Endometrial microvascular endothelial cells (primary cell): ENCODE data around the gene NAT10. TPM values are rescaled to one million over a fixed set of nuclear protein-coding genes. Genes with fewer than 3 reads are reported as not detected.

Source experiments
- in situ Hi-C: cut with HindIII; loops from 2 replicates; pipeline ENCODE4 v1.10.0; 2017; ENCODE audit warnings: low sequenced_read_pairs, low pct_unique_long_range_greater_than_20kb; ENCODE audit errors: inconsistent ontology term
- total RNA-seq: library from RNA; depleted of rRNA; stranded (reverse); fragments of >200 nt; gene quantifications from one replicate; pipeline ENCODE4 v1.2.3, GENCODE V29; 2015; ENCODE audit errors: inconsistent ontology term

Gene NAT10
- total RNA-seq, 1 donor from 2014 or later: 46.5 TPM

GRCh38 chr11:34098813-34099212, 6.6 kb upstream of the NAT10 start:
- in situ Hi-C loops: no loop called here

DNA sequence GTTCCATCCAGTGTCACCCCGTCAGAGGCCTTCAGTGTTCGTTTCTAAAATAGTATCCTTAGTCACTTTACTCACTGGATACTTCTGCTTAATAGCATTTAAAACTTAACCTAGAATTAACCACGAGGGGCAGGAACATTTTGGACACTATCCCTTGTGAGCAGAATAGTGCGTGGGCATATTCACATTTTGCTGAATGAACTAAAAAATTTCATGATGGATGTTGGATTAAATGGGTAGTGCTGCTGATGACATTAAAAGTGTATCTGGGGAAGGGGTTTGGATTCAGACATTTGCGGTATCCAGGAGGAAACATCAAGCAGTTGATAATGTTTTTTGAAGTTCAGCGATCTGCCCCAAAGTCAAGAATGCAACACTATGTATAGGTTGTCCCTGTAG, 750 bp upstream of the NAT10 start:
- in situ Hi-C loops: no loop called here

DNA sequence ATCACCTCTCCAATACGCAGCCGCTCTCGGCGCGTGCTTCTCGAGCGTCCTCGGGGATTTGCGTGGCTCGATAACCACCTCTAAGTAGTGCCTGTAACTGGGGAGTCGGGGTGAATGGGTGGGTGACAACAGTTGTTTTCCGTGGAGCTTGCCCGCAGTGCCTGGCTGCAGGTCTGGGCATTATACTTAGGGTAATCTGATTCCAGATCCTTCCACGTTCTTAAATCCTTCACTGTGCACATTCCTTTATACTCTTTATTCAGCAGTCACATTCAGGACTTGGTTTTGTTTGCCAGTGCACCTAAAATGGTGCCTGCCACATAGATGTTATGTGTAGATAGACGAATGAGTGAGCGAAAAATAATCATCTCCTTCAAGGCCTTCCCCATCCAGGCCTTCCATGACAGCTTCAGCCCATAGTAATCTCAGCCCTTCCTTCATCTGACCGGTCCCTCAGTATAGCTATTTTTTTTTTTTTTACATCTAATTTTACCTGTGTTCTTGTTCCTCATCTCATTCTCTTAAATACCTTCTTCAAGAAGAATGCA, 602 bp downstream of the NAT10 start:
- in situ Hi-C loops: no loop called here

- in situ Hi-C loops: no loop called here
Measured at GRCh38 chr11:34111722-34112270, 6.4 kb downstream of the NAT10 start.

DNA sequence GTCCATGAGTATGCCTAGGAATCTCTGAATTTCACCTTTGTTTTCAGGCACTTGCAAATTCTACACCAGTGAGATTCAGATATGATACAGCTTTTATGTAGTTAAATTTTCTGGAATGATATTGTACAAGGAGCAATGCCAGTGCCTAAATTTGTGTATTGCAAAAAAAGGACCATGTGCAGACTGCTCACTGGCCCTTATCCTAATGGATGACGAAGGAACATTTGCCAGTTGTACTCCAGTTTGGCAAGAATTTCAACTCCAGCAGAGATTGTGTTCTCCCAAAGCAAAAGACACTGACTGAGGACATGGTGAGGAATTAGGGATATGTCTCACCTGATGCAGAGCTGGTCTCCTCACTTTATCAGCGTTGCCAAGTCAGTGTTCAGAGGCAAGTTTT, 8.6 kb downstream of the NAT10 start:
- in situ Hi-C loops: no loop called here

DNA sequence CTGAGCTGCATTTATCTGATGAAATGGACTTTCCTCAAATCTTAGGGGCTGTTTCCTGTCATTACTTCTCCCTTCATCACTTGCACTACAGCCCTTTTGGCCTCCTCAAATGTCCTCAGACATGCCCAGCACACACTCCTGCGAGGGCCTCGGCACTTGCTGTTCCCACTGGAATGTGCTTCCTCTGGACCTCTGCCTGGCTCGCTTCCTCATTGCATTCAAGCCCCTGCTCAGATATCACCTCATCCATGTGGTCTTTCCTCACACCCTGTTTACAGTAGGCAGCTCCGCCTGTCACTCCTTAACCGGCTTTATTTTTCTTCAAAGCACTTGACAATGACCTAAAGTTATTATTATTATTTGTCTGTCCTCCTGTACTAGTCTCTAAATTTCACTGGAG, 9.0 kb downstream of the NAT10 start:
- in situ Hi-C loops: no loop called here

DNA sequence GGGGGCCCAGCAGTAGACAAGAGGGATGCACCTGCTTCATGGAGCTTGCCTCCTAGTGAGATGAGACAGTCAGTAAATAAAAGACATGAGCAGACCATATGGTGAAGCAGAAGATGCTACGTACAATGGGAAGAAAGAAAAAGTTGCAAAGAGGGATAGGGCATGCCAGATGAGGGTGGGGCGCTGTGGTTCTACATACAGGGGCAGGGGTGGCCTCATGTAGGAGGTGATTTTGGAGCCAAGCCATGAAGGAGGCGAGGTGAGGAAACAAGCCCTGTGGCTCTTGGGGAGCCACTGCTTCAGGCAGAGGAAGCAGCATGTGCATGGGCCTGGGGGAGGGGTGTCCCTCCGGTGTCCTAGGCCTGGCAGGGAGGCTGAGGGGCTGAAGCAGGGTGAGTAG, 15.2 kb downstream of the NAT10 start:
- in situ Hi-C loops: no loop called here

- in situ Hi-C loops: no loop called here
Measured at GRCh38 chr11:34124885-34125668, 19.6 kb downstream of the NAT10 start.

DNA sequence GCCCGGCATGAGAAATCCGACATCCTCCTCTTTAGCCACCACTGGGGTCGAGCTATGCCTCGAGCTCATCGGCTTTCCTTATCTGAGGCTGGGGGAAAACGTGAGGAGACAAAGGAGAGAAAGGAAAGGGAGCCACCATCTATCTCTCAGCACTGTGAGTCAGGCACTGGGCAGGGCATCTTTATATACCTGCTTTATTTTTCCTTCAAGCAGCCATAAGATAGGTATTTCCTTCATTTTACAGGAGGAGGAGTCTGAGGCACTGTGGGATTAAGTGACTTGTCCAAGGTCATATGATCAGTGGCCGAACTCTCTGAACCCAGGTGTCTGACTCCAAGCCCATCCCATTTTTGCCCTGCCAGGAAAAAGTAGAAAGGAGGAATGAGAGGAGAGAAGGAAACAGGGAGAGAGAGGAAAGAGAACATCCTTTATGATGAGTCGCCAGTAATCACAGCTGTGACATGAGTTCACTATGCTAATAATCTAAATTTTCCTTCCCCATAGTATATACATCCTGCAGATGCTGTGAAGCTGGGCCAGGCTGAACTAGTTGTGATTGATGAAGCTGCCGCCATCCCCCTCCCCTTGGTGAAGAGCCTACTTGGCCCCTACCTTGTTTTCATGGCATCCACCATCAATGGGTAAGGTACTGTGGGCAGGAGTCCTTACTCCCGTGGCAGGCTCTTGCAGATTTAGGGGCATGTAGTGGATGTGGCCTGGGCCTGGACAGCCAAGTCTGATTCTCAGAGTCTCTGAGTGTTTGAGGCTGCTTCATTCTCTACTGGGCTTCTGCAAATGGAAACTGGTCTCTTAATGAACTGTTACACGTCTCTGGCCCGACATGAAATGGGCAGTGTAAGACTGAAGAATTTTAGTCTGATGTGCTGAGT, 21.8 kb downstream of the NAT10 start:
- in situ Hi-C loops: no loop called here

DNA sequence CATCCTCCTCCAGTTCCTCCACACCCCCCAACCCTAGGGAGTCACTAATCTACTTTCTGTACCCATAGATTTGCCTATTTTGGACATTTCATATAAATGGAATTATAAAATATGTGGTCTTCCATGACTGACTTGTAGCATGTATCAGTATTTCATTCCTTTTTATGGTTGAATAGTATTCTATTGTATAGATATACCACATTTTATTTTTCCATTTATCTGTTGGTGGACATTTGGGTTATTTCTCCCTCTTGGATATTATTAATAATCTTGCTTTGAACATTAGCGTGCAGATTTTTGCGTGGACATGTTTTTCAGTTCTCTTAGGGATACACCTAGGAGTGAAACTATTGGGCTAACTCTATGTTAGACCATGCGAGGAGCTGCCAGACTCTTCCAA, 23.4 kb downstream of the NAT10 start:
- in situ Hi-C loops: no loop called here

DNA sequence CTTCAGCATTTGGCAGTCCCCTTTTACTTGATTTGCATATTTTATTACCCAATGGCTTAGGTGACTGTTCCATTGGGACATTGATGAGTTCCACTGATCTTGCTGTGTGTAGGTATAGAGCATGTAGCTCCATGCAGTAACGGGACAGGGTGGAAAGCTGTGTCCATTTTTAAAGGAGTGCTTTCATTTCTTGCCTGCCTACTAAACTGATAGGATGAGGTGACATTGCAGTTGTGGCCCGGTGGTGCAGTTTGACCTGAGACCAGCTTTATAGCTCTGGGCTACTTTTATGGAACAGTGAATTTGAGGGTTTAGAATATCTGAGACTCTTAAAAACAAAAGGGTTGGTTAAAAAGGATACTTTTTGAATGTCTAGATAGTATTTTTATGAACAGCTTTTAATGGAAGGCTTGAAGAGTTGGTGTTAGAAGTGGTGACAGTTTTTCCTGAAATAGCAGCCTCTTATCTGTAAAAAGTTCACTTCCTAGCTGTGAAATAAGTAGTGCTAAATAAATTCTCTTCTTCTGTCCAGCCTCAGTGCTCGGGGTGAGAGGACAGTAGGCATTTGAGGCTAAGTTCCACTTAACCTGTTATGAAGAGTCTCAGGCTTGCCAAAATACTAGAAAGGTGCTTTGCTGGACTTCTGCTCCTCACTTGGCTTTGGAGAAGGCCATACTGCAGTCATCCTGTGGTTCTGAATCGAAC, 27.0 kb downstream of the NAT10 start:
- in situ Hi-C loops: no loop called here

GRCh38 chr11:34134765-34135164, 29.3 kb downstream of the NAT10 start:
- in situ Hi-C loops: no loop called here

DNA sequence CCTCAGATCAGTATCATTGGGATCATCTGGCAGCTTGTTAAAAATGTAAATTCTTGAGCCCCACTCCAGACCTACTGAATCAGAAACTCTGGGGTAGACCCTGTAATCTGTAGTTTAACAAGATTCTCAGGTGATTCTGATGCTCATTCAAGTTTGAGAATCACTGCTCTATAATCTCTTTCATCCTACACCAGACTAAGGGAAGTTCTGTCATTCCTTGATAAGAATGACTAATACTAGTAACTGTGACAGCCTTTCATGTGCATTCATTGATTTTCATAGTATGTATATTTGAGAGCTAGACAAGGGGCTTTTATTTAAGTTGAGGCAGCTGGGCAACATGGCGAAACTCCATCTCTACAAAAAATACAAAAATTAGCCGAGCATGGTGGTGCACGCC, 30.0 kb downstream of the NAT10 start:
- in situ Hi-C loops: no loop called here

DNA sequence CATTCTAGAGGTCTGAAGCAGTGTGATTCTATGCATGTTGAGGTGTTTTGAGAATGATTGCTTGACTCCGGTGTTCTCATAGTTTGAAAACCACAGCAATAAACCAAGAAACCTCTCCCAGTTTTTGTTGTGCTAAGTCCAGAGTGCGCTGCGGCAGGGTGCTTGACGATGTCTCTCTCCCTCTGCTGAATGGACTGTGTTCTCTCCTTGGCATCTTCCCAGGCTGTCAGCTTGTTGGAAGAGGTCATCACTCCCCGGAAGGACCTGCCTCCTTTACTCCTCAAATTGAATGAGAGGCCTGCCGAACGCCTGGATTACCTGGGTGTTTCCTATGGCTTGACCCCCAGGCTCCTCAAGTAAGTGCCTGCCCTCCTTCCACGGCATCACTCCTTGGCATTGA, 31.0 kb downstream of the NAT10 start:
- in situ Hi-C loops: no loop called here

GRCh38 chr11:34139346-34139745, 33.9 kb downstream of the NAT10 start:
- in situ Hi-C loops: no loop called here

DNA sequence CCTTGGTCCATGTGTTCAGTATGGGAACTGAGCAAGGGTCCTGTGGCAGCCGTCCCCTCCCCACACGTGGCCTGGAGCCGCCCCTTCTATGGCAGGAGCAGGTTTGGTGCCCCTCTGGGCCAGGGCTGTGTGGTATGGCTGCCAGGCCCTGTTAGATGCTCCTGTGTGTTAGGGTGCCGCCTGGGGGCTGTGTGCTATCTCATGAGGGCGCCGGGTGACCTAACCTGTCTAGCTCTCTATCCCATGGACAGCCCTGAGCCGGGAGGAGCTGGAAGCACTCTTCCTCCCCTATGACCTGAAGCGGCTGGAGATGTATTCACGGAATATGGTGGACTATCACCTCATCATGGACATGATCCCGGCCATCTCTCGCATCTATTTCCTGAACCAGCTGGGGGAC, 34.7 kb downstream of the NAT10 start:
- in situ Hi-C loops: no loop called here

DNA sequence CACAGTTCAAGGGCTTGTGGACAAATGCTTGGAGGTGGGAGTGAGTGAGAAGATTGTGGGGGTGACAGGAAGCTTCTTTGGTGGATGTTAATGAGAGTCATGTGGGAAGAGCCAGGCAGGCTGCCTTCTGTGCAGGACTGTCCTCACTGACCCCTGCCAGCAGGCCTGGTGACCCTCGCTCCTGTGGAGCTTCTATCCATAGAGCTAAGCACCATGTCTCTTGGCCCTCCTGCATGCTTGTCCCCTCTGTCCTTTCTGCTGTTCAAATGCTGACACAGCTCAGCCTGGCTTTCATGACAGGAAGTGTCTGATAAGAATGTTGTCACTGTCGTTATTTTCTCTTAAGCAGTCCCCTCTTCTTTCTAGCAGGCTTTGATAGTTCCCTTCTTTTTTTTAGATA, 37.6 kb downstream of the NAT10 start:
- in situ Hi-C loops: no loop called here

DNA sequence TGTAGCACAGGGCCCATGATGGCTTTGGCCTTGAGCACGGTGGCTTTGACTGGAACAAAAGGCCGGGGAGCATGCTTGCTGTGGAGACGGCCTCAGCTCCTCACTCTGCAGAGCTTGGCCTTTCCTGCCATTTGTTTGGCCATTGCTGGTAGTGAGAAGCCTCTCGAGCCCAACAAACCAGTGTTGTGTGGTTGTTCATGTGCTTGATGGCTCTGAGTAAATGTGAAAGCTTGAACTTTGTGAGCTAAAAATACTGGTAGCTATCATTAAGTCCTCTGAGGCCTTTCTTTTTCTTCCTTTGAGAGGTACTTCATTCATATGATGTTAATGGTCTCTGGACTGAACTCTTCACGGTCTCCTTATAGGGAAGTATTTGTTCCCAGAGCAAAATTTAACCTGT, 39.6 kb downstream of the NAT10 start:
- in situ Hi-C loops: no loop called here

- in situ Hi-C loops: no loop called here
Measured at GRCh38 chr11:34145847-34146381, 40.5 kb downstream of the NAT10 start.
